Right renal cortex interstitium (tissue), 3 donors: ENCODE data around the gene NPVF. TPM values are rescaled to one million over a fixed set of nuclear protein-coding genes. Genes with fewer than 3 reads are reported as not detected.

ENCODE experiments used
- DNase-seq, 3 donors: peaks; one replicate each; pipeline ENCODE4 v3.0.0-alpha.2; 2013; ENCODE audit warnings: low read depth in 3 of 3, low spot score in 2 of 3
- polyA plus RNA-seq, 3 donors: library from polyadenylated mRNA; unstranded; fragments of 120-200 nt; gene quantifications; one replicate each; pipeline ENCODE4 v1.2.1, GENCODE V29; 2013; ENCODE audit not compliant: insufficient read length in 3 of 3

Gene NPVF
- polyA plus RNA-seq, 3 donors = not detected

DNA sequence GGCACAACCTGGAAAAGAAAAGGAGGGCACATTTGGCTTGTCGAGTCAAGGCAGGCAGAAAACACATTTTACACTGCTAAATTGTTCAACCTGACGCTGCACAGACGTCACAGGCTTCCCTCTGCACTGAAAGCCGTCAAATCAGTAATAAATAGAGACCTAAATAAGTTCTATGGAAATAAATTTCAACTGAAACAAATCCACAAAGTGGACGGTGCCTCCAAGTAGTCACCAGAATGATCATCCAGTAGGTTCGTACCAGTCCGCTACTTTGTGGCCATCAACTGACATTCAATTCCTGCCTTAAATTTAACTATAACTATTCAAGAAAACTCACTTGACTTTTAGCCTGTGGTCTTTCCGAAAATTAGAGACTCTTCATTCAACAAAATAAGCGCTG, 49.0 kb downstream of the NPVF start:
- DNase-seq = no peak

Other genes starting within 250 kb of the NPVF start
- 10 to 100 TPM; 15.3 to 20.4 (median 17.5) TPM for gene OSBPL3, start 248.3 kb downstream of the NPVF start, polyA plus RNA-seq
- 100 to 1,000 TPM; 167 to 183 (median 170) TPM for gene CYCS, start 103.2 kb downstream of the NPVF start, polyA plus RNA-seq